Neural crest cell (in vitro differentiated cells): Measurements from ENCODE around the gene ASMT. TPM values are rescaled to one million over a fixed set of nuclear protein-coding genes. Genes with fewer than 3 reads are reported as not detected.

ENCODE experiments used
- DNase-seq: peaks from one replicate; pipeline ENCODE4 v3.0.0; 2021; ENCODE audit warnings: low read depth, mixed read lengths, low spot score
- H3K27ac Mint-ChIP-seq: one replicate; pipeline ENCODE4 v1.8.0; 2021; ENCODE audit warnings: mild to moderate bottlenecking, mixed read lengths; ENCODE audit not compliant: unreplicated experiment
- H3K27me3 Mint-ChIP-seq: 2 replicates; pipeline ENCODE4 v1.8.0; 2021; ENCODE audit warnings: low read depth, mild to moderate bottlenecking, mixed read lengths
- H3K36me3 Mint-ChIP-seq: 2 replicates; pipeline ENCODE4 v1.8.0; 2021; ENCODE audit warnings: low read depth, mild to moderate bottlenecking, mixed read lengths
- H3K4me1 Mint-ChIP-seq: 2 replicates; pipeline ENCODE4 v1.8.0; 2021; ENCODE audit warnings: mixed read lengths
- H3K4me3 Mint-ChIP-seq: one replicate; pipeline ENCODE4 v1.8.0; 2021; ENCODE audit warnings: mild to moderate bottlenecking, mixed read lengths
- H3K9me3 Mint-ChIP-seq: 2 replicates; pipeline ENCODE4 v1.8.0; 2021; ENCODE audit warnings: mixed read lengths
- CTCF ChIP-seq: fragments of 200-600 bp; sonication (generic); conservative IDR thresholded peaks from 2 replicates; pipeline ENCODE4 v1.5.0; 2021; ENCODE audit warnings: antibody characterized with exemption, mild to moderate bottlenecking
- total RNA-seq: library from RNA; stranded (reverse); gene quantifications from 2 replicates; pipeline ENCODE4 v1.2.1, GENCODE V29; 2021

ASMT gene
- total RNA-seq, 1 donor from 2014 or later, result 0.44 TPM

GRCh38 chrX:1582686-1583437 is 32.0 kb upstream of the ASMT start:
- Mint-ChIP-seq H3K4me3 (no peak overlapping the region), H3K9me3 (no peaks in the 10 kb centered on the region), H3K36me3 (no peaks in the 10 kb centered on the region), H3K27ac (no peak overlapping the region), H3K4me1 (no peaks in the 10 kb centered on the region), H3K27me3 (peaks cover 6% of the 10 kb centered on the region)
- no peak for DNase-seq
- TF ChIP-seq CTCF, result no peak

GRCh38 chrX:1584237-1585011 is 30.4 kb upstream of the ASMT start:
- peaks cover 6% of the 10 kb centered on the region for H3K27me3 Mint-ChIP-seq
- H3K9me3 Mint-ChIP-seq, result no peaks in the 10 kb centered on the region
- no peak overlapping the region for H3K27ac Mint-ChIP-seq
- no peak for TF ChIP-seq CTCF
- H3K4me3 Mint-ChIP-seq, result no peak overlapping the region
- H3K36me3 Mint-ChIP-seq, result no peaks in the 10 kb centered on the region
- peaks cover under 1% of the 10 kb centered on the region for H3K4me1 Mint-ChIP-seq
- no peak for DNase-seq

- H3K9me3 Mint-ChIP-seq, result no peaks in the 10 kb centered on the region
- H3K4me3 Mint-ChIP-seq, result no peak overlapping the region
- TF ChIP-seq CTCF, result no peak
- H3K4me1 Mint-ChIP-seq, result peaks cover 4% of the 10 kb centered on the region
- DNase-seq, result no peak
- H3K36me3 Mint-ChIP-seq, result no peaks in the 10 kb centered on the region
- no peak overlapping the region for H3K27ac Mint-ChIP-seq
- H3K27me3 Mint-ChIP-seq, result peaks cover 6% of the 10 kb centered on the region
Measured at GRCh38 chrX:1587161-1587560, 27.7 kb upstream of the ASMT start.

- H3K4me3 Mint-ChIP-seq, result peak overlapping the region; percentile 67
- peaks cover 13% of the 10 kb centered on the region for H3K4me1 Mint-ChIP-seq
- H3K27me3 Mint-ChIP-seq, result no peaks in the 10 kb centered on the region
- DNase-seq, result no peak
- no peak for TF ChIP-seq CTCF
- H3K36me3 Mint-ChIP-seq, result no peaks in the 10 kb centered on the region
- H3K27ac Mint-ChIP-seq, result no peak overlapping the region
- no peaks in the 10 kb centered on the region for H3K9me3 Mint-ChIP-seq
Measured at GRCh38 chrX:1589356-1590130, 25.3 kb upstream of the ASMT start.

GRCh38 chrX:1591102-1591862 is 23.6 kb upstream of the ASMT start, which contains the start of gene AKAP17A:
Gene AKAP17A (plus strand): TSS chrX:1591604. CDS start chrX:1593463, 1,859 bp downstream.
- Mint-ChIP-seq H3K4me3 (peak within 1 kb of the TSS; percentile 95), H3K27ac (peak within 1 kb of the TSS; percentile 88), H3K36me3 (no peaks in the 10 kb centered on the region), H3K9me3 (no peaks in the 10 kb centered on the region), H3K4me1 (peaks cover 13% of the 10 kb centered on the region), H3K27me3 (no peaks in the 10 kb centered on the region)
- TF ChIP-seq CTCF, result peak; percentile 18
- peak; percentile 99 for DNase-seq
